Astrocyte of the cerebellum (primary cell): ENCODE data around the gene MDM1.

Experiments used
- DNase-seq: peaks from one replicate; pipeline ENCODE4 v3.0.0-alpha.2; 2011; ENCODE audit warnings: low read depth
- H3K4me3 ChIP-seq: 2 replicates; pipeline ENCODE4 v1.5.1; 2011; ENCODE audit warnings: mild to moderate bottlenecking, low read depth, low read length, moderate library complexity
- in situ Hi-C: cut with HindIII; loops from 2 replicates; pipeline ENCODE4 v1.10.0; 2017; ENCODE audit warnings: low sequenced_read_pairs
- TF ChIP-seq, protein P1 (sequence below): IDR thresholded peaks from 2 replicates; pipeline ENCODE4 v1.5.1; 2012; ENCODE audit warnings: low read length, low read depth, moderate library complexity, mild to moderate bottlenecking; ENCODE audit errors: missing control alignments

MDM1 gene, protein sequence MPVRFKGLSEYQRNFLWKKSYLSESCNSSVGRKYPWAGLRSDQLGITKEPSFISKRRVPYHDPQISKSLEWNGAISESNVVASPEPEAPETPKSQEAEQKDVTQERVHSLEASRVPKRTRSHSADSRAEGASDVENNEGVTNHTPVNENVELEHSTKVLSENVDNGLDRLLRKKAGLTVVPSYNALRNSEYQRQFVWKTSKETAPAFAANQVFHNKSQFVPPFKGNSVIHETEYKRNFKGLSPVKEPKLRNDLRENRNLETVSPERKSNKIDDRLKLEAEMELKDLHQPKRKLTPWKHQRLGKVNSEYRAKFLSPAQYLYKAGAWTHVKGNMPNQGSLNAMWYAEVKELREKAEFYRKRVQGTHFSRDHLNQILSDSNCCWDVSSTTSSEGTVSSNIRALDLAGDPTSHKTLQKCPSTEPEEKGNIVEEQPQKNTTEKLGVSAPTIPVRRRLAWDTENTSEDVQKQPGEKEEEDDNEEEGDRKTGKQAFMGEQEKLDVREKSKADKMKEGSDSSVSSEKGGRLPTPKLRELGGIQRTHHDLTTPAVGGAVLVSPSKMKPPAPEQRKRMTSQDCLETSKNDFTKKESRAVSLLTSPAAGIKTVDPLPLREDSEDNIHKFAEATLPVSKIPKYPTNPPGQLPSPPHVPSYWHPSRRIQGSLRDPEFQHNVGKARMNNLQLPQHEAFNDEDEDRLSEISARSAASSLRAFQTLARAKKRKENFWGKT

DNA sequence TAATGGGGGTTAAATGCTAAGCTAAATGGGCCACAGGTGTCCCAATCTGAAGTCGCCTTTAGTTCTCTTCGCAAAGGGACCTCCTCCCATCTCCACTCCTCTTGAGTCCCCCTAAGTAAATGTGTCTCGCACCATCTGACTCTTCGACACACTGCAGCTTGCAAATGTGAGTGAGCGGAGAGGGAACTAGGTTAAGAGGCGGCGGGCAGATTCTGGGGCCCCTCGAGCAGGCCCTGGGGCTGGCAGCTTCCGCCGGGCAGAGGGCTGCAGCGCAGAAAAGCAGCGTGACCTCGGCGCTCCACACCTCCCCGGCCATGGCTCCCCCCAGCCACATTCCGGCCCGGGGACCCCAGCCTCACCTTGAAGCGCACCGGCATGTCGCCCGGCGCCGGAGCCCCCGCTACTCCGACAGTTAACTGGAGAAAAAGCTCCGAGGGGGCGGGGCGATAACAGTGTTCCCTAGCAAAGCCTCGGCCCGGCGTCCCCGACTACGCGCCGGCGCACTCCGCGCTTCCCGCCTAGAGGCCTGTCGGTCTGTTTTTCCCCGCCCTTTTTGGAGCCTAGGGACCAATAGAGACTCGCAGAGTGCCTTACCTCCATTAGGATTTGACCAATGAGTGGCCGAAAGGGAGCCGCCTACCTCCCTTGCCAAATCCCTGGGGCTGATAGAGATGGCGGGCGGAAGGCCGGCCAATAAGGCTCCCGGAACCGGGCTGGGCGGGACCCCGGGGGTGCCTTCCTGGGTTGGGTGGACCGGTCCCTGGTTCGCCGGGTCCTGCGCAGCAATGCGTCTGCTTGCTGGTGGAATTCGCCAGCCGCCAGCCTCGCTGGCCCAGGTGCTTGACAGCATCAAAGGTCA is at the start of gene MDM1:
Gene MDM1, minus strand, starts transcription at position 494 of the 859 bp plus-strand sequence. Its CDS starts 117 bp downstream, at position 377.
- peak within 1 kb of the TSS; percentile 59 for H3K4me3 ChIP-seq
- TF ChIP-seq, protein P1, sequence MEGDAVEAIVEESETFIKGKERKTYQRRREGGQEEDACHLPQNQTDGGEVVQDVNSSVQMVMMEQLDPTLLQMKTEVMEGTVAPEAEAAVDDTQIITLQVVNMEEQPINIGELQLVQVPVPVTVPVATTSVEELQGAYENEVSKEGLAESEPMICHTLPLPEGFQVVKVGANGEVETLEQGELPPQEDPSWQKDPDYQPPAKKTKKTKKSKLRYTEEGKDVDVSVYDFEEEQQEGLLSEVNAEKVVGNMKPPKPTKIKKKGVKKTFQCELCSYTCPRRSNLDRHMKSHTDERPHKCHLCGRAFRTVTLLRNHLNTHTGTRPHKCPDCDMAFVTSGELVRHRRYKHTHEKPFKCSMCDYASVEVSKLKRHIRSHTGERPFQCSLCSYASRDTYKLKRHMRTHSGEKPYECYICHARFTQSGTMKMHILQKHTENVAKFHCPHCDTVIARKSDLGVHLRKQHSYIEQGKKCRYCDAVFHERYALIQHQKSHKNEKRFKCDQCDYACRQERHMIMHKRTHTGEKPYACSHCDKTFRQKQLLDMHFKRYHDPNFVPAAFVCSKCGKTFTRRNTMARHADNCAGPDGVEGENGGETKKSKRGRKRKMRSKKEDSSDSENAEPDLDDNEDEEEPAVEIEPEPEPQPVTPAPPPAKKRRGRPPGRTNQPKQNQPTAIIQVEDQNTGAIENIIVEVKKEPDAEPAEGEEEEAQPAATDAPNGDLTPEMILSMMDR, result no peak
- DNase-seq, result peak; percentile 97
- in situ Hi-C loops, result no loop called here

DNA sequence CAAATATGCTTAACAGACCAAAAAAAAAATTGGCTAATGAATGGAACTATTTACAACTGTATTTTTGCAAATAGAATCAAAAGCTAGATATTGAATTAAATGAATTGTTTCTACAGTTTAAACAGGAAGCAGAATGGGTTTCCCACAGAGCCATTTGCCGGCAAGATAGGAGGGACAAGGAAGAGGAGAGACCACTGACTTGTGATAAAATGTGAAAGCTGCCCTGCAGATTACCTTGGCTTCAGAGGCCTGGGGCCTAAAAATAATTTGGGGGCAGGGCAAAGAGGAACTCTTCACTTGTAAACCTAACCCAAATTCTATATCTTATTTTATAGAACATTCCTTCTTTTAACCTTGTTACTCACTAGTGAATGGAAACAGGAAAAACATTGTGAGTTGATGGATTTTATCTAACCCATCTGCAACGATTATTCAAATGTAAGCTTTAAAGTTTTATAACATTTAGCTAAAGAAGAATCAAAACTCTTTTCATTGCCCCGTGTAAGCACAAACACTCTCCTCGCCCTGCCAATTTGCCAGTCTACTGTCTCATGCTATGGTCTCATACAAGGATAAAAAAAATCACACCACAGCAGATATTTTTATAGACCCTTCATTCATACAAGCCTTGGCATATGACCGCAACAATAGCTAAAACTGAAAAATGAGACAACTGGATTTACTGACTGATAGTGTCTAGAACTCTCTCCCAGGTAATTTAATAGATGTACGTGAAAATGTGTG is 49.5 kb upstream of the MDM1 start:
- no peak for DNase-seq
- H3K4me3 ChIP-seq, result no peak overlapping the region
- TF ChIP-seq, protein P1, result no peak
- in situ Hi-C loops, result no loop called here

DNA sequence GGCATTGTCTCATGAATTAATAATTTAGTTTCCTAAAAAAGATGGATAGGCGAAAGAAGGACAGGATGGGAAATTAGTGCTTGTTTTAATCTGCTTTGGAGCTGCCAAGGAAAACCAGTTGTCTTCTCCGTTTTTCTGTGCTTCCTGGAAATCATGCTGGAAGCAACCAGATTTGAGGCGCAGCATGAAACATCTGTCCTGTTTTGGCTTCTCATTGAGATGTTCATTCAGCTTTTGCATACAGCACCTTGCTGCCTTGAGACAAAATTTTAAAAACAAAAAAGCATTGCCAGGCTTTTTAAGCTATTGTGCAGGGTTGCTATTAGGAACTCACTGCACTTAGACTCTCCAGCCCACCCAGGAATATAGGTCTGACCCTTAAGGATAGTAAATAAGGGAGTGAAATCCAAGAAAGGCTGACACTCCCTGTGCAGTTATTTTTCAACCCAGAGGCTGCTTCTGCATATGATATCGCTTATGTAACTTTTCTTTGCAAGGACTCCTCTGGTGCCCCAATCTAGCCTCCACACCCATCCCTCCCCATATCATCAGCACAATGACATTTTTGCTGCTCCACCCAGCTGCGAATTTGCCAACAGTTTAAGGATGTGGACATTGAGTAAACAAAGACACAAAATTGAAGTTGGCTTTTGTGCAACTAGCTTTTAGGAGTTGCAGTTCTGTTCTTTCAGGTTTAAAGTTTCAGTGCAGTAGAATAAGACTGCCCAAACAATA is 46.9 kb upstream of the MDM1 start:
- no peak for DNase-seq
- in situ Hi-C loops, result no loop called here
- no peak overlapping the region for H3K4me3 ChIP-seq
- TF ChIP-seq, protein P1, result no peak

DNA sequence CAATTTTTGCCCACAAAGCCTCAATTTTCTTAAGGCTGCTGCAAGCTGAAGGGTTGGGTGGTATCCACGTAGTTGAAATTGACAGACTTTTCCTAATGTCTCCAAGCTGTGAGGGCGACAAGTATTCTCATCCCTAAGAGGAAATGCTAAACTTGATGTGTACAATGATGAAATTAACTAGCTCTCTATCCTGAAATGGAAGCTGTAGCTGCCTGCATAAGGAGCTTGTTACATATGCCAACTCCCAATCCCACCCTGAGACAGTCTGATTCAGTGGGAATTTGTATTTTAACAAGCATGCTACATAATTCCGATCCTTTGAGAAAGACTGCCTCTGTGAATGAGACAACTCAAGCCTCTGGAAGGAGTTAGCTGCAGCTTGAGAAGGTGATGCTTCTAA is 45.7 kb upstream of the MDM1 start:
- in situ Hi-C loops, result no loop called here
- no peak for DNase-seq
- TF ChIP-seq, protein P1, result no peak
- no peak overlapping the region for H3K4me3 ChIP-seq

DNA sequence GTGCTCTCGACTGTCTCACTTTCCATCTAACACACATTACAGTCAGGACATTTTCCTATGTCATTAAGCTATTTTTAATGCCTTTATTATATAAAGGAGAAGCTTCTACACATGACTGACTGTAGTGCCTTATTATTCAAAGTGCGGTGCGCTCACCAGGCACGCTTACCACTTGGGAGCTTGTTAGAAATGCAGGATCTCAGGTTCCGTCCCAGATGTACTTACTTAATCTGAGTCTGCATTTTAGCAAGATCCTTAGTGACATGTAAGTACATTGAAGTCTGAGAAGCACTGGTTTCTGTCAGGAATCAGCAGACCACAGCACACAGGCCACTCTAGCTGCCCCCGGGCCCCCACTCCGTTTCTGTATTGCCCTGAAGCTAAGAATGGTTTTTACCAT is 44.7 kb upstream of the MDM1 start:
- no peak overlapping the region for H3K4me3 ChIP-seq
- DNase-seq, result no peak
- in situ Hi-C loops, result no loop called here
- TF ChIP-seq, protein P1, result no peak
